HCT116 (cell line): ENCODE measurements around the gene SMIM5. TPM values are rescaled to one million over a fixed set of nuclear protein-coding genes. Genes with fewer than 3 reads are reported as not detected.

ENCODE experiments used
- ATAC-seq: fragments of 200-7000 bp; cut with Tn5 transposase; 2 replicates; pipeline ENCODE4 v1.9.1; 2020; ENCODE audit warnings: mild to moderate bottlenecking, moderate library complexity
- BruUV-seq: library from RNA; stranded (reverse); fragments of 400-500 nt; replicated peaks from 2 replicates; lab custom pipeline; 2021; lab: Mats Ljungman, UMichigan
- CTCF ChIA-PET: fragments of 300-600 bp; sonication (Branson Sonifier 250); formaldehyde crosslinking; loops from one replicate; lab custom pipeline; 2021; ENCODE audit warnings: antibody characterized with exemption; lab: Charles Lee
- POLR2A ChIA-PET: fragments of 300-600, 350-600 bp; sonication (Branson Sonifier 250); formaldehyde crosslinking; loops from one replicate; lab custom pipeline; 2021; ENCODE audit warnings: antibody characterized with exemption; lab: Charles Lee
- RAD21 ChIA-PET, 2 experiments: fragments of 300-600 bp; sonication (Branson Sonifier 250); formaldehyde crosslinking; loops; one replicate each; lab custom pipeline; 2023; ENCODE audit warnings: low total read pairs in 2 of 2; ENCODE audit not compliant: uncharacterized antibody in 2 of 2, unreplicated experiment in 2 of 2, low non-redundant PET in 1 of 2; lab: Charles Lee
- DNase-seq: peaks from one replicate; pipeline ENCODE4 v3.0.0-alpha.2; 2010; ENCODE audit warnings: low read depth, low spot score
- H2AFZ ChIP-seq: fragments of 200-600 bp; shearing (Covaris generic), sonication (generic); 2 replicates; pipeline ENCODE4 v1.6.1; 2017; ENCODE audit warnings: low read depth, mixed run types, mixed read lengths, antibody characterized with exemption, low read length; ENCODE audit not compliant: poor library complexity, severe bottlenecking
- H3K27ac ChIP-seq: 2 replicates; pipeline ENCODE4 v1.5.1; 2012; ENCODE audit warnings: low read depth, low read length
- H3K27me3 ChIP-seq: fragments of 200-600 bp; sonication (generic); 2 replicates; pipeline ENCODE4 v1.6.1; 2016; ENCODE audit warnings: mixed run types, low read length, mixed read lengths; ENCODE audit not compliant: insufficient read depth
- H3K36me3 ChIP-seq, 2 experiments: fragments of 200-500 bp in 1 of 2; fragments of 200-600 bp in 1 of 2; sonication (Bioruptor generic) in 1 of 2; sonication (generic) in 1 of 2; 2 replicates each; pipeline versions ENCODE4 v1.5.1 to v1.6.1; 2014 to 2016; ENCODE audit warnings: low read length in 2 of 2, inconsistent platforms in 1 of 2, mixed read lengths in 1 of 2, mixed run types in 1 of 2; ENCODE audit not compliant: insufficient read depth in 2 of 2, control insufficient read depth in 1 of 2
- H3K4me1 ChIP-seq, 2 experiments: fragments of 200-600 bp in 1 of 2; sonication (generic) in 1 of 2; 2 replicates each; pipeline versions ENCODE4 v1.5.1 to v1.6.1; 2012 to 2017; ENCODE audit warnings: low read length in 2 of 2, inconsistent platforms in 1 of 2, mild to moderate bottlenecking in 1 of 2, mixed read lengths in 1 of 2, mixed run types in 1 of 2, moderate library complexity in 1 of 2; ENCODE audit not compliant: insufficient read depth in 2 of 2, control insufficient read depth in 1 of 2
- H3K4me2 ChIP-seq: fragments of 200-600 bp; sonication (generic); 2 replicates; pipeline ENCODE4 v1.6.1; 2017; ENCODE audit warnings: mixed run types, low read length, mixed read lengths
- H3K4me3 ChIP-seq, 2 experiments: fragments of 200-600 bp in 1 of 2; sonication (generic) in 1 of 2; replicated peaks in 1 of 2; 2 replicates each; pipeline ENCODE4 v1.5.1; 2011 to 2016; ENCODE audit warnings: low read length in 2 of 2, control low read depth in 1 of 2, low read depth in 1 of 2, mild to moderate bottlenecking in 1 of 2, mixed read lengths in 1 of 2, mixed run types in 1 of 2
- H3K79me2 ChIP-seq: fragments of 200-600 bp; sonication (generic); 2 replicates; pipeline ENCODE4 v1.6.1; 2017; ENCODE audit warnings: mild to moderate bottlenecking, mixed run types, low read length, moderate library complexity, mixed read lengths; ENCODE audit not compliant: insufficient read depth
- H3K9ac ChIP-seq: fragments of 200-600 bp; sonication (generic); 2 replicates; pipeline ENCODE4 v1.6.1; 2016; ENCODE audit warnings: low read length, mixed read lengths
- H3K9me2 ChIP-seq: fragments of 200-600 bp; sonication (generic), shearing (Covaris generic); 2 replicates; pipeline ENCODE4 v1.6.1; 2017; ENCODE audit warnings: mixed run types, mild to moderate bottlenecking, moderate library complexity; ENCODE audit not compliant: insufficient read depth
- H3K9me3 ChIP-seq, 2 experiments: fragments of 200-500 bp in 1 of 2; fragments of 200-600 bp in 1 of 2; sonication (Bioruptor generic) in 1 of 2; sonication (generic) in 1 of 2; 2 replicates each; pipeline ENCODE4 v1.6.1; 2014 to 2017; ENCODE audit warnings: low read length in 2 of 2, mixed read lengths in 2 of 2, inconsistent platforms in 1 of 2, low read depth in 1 of 2, mild to moderate bottlenecking in 1 of 2, mixed run types in 1 of 2, moderate library complexity in 1 of 2; ENCODE audit not compliant: control insufficient read depth in 1 of 2, insufficient read depth in 1 of 2
- H4K20me1 ChIP-seq: fragments of 200-600 bp; sonication (generic), shearing (Covaris generic); 2 replicates; pipeline ENCODE4 v1.6.1; 2017; ENCODE audit warnings: mixed run types, mild to moderate bottlenecking, moderate library complexity; ENCODE audit not compliant: insufficient read depth
- ATF3 ChIP-seq: IDR thresholded peaks from 2 replicates; pipeline ENCODE4 v1.6.1; 2012
- CBX3 ChIP-seq: IDR thresholded peaks from 2 replicates; pipeline ENCODE4 v1.6.1; 2012; ENCODE audit warnings: low read depth
- CEBPB ChIP-seq: IDR thresholded peaks from 2 replicates; pipeline ENCODE4 v1.6.1; 2012; ENCODE audit warnings: low read depth
- EGR1 ChIP-seq: IDR thresholded peaks from 2 replicates; pipeline ENCODE4 v1.6.1; 2012; ENCODE audit warnings: low read depth
- EZH2 ChIP-seq: fragments of 200-600 bp; sonication (generic); IDR thresholded peaks from 2 replicates; pipeline ENCODE4 v1.6.1; 2017; ENCODE audit warnings: antibody characterized with exemption, mixed run types
- EZH2phosphoT487 ChIP-seq: fragments of 200-600 bp; IDR thresholded peaks from 2 replicates; pipeline ENCODE4 v1.6.1; 2018; ENCODE audit warnings: antibody characterized with exemption, borderline replicate concordance
- JUND ChIP-seq: IDR thresholded peaks from 2 replicates; pipeline ENCODE4 v1.6.1; 2012
- MAX ChIP-seq: IDR thresholded peaks from 2 replicates; pipeline ENCODE4 v1.6.1; 2012
- POLR2A ChIP-seq: IDR thresholded peaks from 2 replicates; pipeline ENCODE4 v1.7.0; 2011; ENCODE audit warnings: borderline replicate concordance; ENCODE audit not compliant: insufficient read depth, insufficient read length; ENCODE audit errors: extremely low read depth
- POLR2AphosphoS5 ChIP-seq: IDR thresholded peaks from 2 replicates; pipeline ENCODE4 v1.6.1; 2011; ENCODE audit warnings: mild to moderate bottlenecking, low read depth, low read length, moderate library complexity
- RAD21 ChIP-seq: IDR thresholded peaks from 2 replicates; pipeline ENCODE4 v1.6.1; 2012; ENCODE audit warnings: low read depth, mild to moderate bottlenecking
- REST ChIP-seq: IDR thresholded peaks from 2 replicates; pipeline ENCODE4 v1.6.1; 2012; ENCODE audit warnings: low read depth
- SIN3A ChIP-seq: IDR thresholded peaks from 2 replicates; pipeline ENCODE4 v1.6.1; 2012; ENCODE audit warnings: low read depth
- SP1 ChIP-seq: IDR thresholded peaks from 2 replicates; pipeline ENCODE4 v1.6.1; 2012; ENCODE audit warnings: low read depth
- SRF ChIP-seq: IDR thresholded peaks from 2 replicates; pipeline ENCODE4 v1.6.1; 2012; ENCODE audit warnings: low read depth
- TCF7L2 ChIP-seq: IDR thresholded peaks from 2 replicates; pipeline ENCODE4 v1.7.0; 2011; ENCODE audit warnings: borderline replicate concordance, inconsistent platforms; ENCODE audit not compliant: insufficient read depth, insufficient read length; ENCODE audit errors: extremely low read depth
- YY1 ChIP-seq: IDR thresholded peaks from 2 replicates; pipeline ENCODE4 v1.6.1; 2011; ENCODE audit warnings: low read length, low read depth, moderate library complexity, mild to moderate bottlenecking; ENCODE audit not compliant: insufficient replicate concordance; ENCODE audit errors: extremely low read depth
- ZFX ChIP-seq: fragments of 450-650 bp; IDR thresholded peaks from 2 replicates; pipeline ENCODE4 v1.6.1; 2017
- ZNF274 ChIP-seq: fragments of 200-500 bp; sonication (Bioruptor generic); IDR thresholded peaks from 2 replicates; pipeline ENCODE4 v1.6.1; 2014; ENCODE audit warnings: mild to moderate bottlenecking, low read depth, low read length, inconsistent platforms
- intact Hi-C: fragments of 100-400 bp; cut with micrococcal nuclease; formaldehyde crosslinking; loops from 2 replicates; pipeline ENCODE4 v1.10.0; 2022
- total RNA-seq: library from RNA; stranded (reverse); gene quantifications from one replicate; pipeline ENCODE4 v1.2.1, GENCODE V29; 2021; ENCODE audit not compliant: unreplicated experiment
- TF ChIP-seq, protein P1 (sequence below), 3 experiments: fragments of 200-600 bp in 1 of 3; sonication (generic) in 1 of 3; IDR thresholded peaks in 2 of 3; conservative IDR thresholded peaks in 1 of 3; 2 replicates each; pipeline ENCODE4 v1.5.1; 2012 to 2017; ENCODE audit warnings: low read depth in 2 of 3, low read length in 2 of 3, antibody characterized with exemption in 1 of 3, borderline replicate concordance in 1 of 3, control low read depth in 1 of 3, mild to moderate bottlenecking in 1 of 3, mixed read lengths in 1 of 3, mixed run types in 1 of 3, moderate library complexity in 1 of 3; ENCODE audit not compliant: insufficient read depth in 1 of 3

SMIM5 gene
- total RNA-seq, 1 experiment from 2014 or later: 0.12 TPM

- Histone ChIP-seq H3K4me1 (peaks cover 10 to 33% of the 10 kb centered on the region in 2 experiments; a peak in 3 of 4 replicates), H3K9me2 (no peaks in the 10 kb centered on the region), H3K36me3 (no peaks in the 10 kb centered on the region), H3K27ac (peak overlapping the region; percentile 50; the same call in 1 of the 2 replicates), H3K79me2 (no peaks in the 10 kb centered on the region), H2AFZ (no peak overlapping the region), H3K4me2 (peak overlapping the region; percentile 71), H4K20me1 (no peaks in the 10 kb centered on the region), H3K9ac (no peak overlapping the region), H3K4me3 (peak overlapping the region; percentile 38 to 39; a peak in 3 of 4 replicates), H3K9me3 (no peaks in the 10 kb centered on the region), H3K27me3 (no peaks in the 10 kb centered on the region)
- RAD21 ChIA-PET: interaction anchor here in 1 of 2 experiments (0.6 kb wide), 1 partner anchor 10 kb away, joined by 3 read pairs; no protein-coding TSS in a partner anchor
- ATAC-seq (no peak), DNase-seq (no peak)
- POLR2A ChIA-PET: no interaction called here
- TF ChIP-seq CBX3 (no peak), ZFX (no peak), POLR2AphosphoS5 (no peak), ZNF274 (no peak), EZH2 (no peak), JUND (no peak), POLR2A (no peak), TCF7L2 (no peak), REST (no peak), YY1 (no peak), SRF (no peak), EZH2phosphoT487 (no peak), CEBPB (no peak), ATF3 (no peak), SP1 (no peak), RAD21 (no peak), EGR1 (no peak), SIN3A (no peak), MAX (no peak)
- TF ChIP-seq, protein P1, sequence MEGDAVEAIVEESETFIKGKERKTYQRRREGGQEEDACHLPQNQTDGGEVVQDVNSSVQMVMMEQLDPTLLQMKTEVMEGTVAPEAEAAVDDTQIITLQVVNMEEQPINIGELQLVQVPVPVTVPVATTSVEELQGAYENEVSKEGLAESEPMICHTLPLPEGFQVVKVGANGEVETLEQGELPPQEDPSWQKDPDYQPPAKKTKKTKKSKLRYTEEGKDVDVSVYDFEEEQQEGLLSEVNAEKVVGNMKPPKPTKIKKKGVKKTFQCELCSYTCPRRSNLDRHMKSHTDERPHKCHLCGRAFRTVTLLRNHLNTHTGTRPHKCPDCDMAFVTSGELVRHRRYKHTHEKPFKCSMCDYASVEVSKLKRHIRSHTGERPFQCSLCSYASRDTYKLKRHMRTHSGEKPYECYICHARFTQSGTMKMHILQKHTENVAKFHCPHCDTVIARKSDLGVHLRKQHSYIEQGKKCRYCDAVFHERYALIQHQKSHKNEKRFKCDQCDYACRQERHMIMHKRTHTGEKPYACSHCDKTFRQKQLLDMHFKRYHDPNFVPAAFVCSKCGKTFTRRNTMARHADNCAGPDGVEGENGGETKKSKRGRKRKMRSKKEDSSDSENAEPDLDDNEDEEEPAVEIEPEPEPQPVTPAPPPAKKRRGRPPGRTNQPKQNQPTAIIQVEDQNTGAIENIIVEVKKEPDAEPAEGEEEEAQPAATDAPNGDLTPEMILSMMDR (IDR thresholded peaks at IDR 0.05 in 2 of 3, conservative IDR thresholded peaks at IDR 0.05 in 1 of 3; ENCODE audit: borderline replicate concordance in 1 of 3, insufficient read depth in 1 of 3, low read depth in 2 of 3, low read length in 2 of 3): no peak
- no TSS peak for BruUV-seq
- CTCF ChIA-PET: interaction anchor here (4.3 kb wide), 1 partner anchor 12 kb away, joined by 45 read pairs; no protein-coding TSS in a partner anchor
- intact Hi-C loops: no loop called here
Measured at GRCh38 chr17:75589919-75590303, 43.3 kb upstream of the SMIM5 start.
